NCI-H524 treated with DMSO at 0.1 percent for 48 hours (cell line): Measurements from ENCODE around the gene NKX2-1.

ENCODE experiments used
- DNase-seq: peaks from one replicate; lab custom pipeline; 2025; lab: John Stamatoyannopoulos, UW

NKX2-1 gene

DNA sequence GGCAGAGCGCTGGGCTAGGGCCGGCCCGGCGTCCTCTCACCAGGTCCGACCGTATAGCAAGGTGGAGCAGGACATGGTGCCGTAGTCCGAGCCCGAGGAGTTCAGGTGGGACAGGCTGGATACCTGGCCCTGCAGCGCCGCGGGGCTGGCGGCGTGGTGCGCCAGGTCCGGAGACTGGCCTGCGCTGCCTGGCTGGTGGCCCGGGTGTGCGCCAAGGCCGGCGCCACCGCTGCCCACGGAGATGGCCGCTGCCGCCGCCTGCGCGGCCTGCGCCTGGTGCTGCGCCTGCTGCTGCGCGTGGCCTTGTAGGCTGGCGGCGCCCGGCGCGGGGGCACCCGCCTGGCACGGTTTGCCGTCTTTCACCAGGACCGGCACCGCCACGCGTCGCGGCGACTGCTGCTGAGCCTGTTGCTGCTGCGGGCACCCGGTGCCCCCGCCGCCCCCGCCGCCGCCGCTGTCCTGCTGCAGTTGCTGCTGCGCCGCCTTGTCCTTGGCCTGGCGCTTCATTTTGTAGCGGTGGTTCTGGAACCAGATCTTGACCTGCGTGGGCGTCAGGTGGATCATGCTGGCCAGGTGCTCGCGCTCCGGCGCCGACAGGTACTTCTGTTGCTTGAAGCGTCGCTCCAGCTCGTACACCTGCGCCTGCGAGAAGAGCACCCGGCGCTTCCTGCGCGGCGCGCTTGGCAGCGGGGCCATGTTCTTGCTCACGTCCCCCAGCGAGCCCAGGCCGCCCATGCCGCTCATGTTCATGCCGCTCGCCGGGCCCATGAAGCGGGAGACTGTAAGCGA, 2.6 kb downstream of the NKX2-1 start:
- DNase-seq, result no peak

DNA sequence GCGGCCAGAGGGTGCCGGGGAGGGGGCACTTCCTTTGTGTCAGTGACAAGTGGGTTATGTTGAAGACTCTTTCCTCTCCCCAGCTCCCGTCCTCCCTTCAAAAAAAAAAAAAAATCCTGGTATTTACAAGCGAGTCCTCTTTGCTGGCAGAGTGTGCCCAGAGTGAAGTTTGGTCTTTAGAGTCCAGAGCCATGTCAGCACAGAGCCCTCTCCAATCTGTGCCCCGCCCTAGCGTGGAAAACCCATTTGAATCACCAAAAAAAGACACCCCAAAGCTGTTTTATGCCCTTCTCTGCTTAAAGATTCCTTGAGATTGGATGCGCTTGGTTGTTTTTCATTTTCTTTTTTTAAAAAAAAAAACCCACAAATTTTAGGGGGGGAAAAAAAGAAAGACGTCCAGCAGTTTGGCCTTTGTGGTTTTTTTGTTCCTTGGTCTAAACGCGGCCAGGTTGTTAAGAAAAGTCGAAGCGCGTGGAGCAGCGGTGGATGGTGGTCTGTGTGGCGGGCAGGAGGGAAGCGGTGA, 3.3 kb downstream of the NKX2-1 start:
- peak; percentile 46 for DNase-seq

DNA sequence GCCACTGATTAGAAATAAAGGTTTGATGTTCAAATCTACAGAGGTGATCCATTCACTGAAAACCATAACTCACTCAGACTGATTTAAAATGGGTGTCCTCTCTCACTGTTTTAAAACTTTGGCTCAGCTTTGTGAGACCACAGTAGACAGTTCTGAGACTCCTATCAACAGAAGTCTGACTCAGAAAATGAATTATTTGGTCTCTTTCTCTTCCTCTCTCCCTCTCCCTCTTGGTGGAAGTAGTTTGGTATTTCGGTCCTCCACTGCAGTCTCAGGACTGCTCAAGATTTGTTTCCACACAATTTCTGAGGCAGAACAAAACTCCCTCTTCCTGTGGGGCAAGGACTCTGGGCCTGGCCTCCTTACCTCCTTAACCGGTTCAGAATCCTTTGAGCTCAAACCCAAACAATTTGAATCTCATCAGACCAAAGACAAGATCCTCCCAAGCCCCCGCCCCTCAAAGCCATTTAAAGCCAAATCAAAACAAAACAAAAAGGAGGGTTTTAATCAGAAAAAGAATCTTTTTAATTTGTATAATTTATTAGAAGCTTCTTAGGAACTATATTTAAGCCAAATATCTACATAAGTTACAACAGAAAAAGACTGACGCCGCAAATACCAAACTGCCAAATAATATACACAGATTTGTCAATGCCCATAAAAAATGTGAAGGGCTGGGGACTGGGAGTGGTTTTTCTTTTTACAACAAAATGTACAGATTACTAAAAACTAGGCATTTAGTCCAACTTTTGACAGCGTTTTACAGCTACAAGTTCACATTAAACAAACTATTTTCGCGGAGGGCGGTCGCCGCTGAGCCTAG, 3.9 kb downstream of the NKX2-1 start:
- DNase-seq, result no peak

- DNase-seq, result peak; percentile 72
These were observed 4.9 kb downstream of the NKX2-1 start for GRCh38 chr14:36515105-36515593.

DNA sequence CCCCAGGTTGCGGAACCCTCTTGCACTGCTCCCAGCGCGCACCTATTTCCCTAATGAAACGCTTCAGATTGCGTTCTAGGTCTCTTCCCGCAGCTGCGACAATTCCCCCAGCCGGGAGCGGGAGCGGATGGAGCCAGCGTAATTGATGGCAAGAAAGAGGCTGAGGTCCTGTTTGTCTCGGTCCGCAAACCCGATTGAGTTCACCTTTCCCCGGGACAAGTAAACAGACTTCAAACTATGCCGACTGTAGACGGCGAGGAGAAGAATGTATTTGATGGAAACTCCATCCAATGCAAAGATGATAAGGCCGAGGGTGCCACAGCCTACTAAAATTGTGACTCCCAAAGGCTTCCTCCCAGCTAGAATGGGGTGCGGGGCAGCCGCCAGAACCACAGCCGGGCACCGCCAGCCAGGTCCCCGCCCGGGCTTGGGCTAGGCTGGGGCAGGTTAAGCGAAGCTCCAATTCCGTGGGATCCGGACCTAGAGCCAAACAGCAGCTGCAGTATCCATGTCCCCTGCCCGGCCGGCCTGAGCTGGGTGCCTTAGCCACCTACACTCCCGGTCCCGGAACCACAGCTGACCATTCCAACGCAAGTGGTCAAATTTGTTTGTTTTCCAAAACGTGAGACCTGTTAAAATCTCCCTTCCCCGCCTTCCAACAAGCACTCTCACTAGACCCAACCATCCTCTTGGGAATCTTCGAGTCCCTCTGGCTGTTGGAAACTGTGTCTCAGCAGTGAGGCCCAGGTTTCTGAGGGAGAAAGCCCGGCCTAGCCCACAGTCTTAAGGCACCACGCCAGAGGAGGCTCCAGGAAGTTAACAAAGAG, 5.5 kb downstream of the NKX2-1 start:
- no peak for DNase-seq

DNA sequence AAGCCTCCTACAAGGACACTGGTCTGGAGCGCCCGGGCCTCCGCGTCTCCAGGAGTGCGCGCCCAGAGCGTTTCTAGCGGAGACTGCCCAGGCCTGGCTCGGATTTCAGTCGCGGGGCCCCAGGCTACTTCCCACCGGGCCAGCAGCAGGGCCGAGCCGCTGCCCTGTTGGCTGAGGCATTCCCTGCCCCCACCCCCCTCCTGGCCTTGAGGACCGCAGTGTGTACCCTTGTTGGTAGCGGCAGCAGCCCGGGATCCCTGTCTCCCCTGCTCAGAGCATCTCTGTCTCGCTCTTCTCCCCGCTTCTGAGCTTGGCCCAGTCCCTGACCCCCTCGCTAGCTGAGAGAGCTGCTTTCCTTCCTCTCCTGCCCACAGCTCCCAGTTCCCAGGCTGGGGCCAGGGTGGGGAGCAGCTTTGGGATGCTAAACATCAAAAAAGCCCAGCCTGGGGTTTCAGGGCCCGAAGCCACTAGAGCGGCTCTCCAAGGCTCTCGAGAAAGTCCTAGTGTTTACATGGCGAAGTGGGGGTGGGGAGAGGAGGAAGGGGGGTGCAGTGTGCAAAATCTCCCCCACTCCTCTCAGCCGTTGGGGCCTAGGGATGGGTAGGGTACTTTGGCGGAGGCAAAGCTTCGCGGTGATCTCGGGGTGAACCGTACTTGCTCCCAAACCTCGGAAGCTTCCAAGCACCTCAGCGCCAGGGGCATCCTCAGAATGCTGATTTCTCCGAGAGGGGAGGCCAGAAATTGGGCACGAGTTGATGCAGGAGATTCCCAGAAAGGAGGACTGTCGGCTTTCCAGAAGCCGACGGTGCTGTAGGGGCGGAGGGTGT, 6.4 kb downstream of the NKX2-1 start:
- DNase-seq, result peak; percentile 51

GRCh38 chr14:36513012-36513420, 7.0 kb downstream of the NKX2-1 start:
- DNase-seq, result no peak

GRCh38 chr14:36512585-36513003, 7.4 kb downstream of the NKX2-1 start:
- DNase-seq, result no peak

GRCh38 chr14:36511981-36512584, 7.9 kb downstream of the NKX2-1 start:
- DNase-seq, result no peak

DNA sequence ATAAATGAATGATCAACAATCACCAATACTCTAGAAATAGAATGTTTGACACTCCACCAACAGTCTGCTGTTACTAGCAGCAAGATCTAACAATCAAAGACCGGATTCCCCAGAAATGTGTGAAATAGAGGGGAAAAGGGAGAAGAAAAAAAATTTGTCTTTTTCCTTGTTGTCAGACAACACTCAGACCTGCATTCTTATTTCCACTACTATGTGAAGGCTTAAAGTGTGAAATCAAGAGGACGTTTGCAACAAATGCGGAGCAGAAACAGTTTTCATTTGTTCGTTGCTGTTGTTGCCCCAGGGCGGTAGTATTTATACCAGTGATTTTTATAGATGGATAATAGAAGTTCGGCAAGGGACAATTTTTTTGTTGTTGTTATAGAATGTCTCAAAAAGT, 9.2 kb downstream of the NKX2-1 start:
- no peak for DNase-seq

- peak; percentile 99 for DNase-seq
These were observed 9.8 kb downstream of the NKX2-1 start for GRCh38 chr14:36510078-36510799.

GRCh38 chr14:36509069-36509917, 10.7 kb downstream of the NKX2-1 start:
- peak; percentile 72 for DNase-seq

DNA sequence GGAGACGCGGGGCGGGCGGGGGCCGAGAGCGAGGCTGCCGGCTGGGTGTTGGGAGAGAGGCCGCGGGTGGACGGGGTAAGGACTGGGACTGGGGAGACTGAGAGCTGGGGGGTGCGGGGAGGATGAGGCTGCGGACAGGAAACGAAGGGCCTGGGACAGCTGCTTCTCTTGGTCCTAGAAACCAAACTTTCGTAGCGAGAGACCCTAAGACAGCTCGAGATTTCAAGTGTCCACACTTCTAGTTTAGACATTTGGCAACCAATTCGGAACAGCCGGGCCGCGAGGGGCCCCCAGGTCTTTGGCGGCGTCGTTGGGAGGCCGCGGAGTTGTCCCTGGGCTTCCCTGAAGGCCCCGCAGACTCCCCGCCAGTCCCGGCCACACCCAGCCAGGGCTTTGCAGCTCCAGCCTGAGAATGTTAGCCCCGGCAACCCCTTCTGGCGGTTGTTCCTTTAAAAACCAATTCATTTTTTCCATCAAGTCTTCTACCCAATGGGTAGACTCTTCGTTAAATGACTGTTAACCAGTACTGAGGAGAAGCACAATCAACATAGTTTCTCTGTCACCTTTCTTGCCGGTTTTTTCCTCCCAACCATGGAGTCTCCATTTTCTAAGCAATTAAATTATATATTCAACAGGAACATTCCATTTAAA, 11.5 kb downstream of the NKX2-1 start:
- peak; percentile 48 for DNase-seq

GRCh38 chr14:36507847-36508417, 12.1 kb downstream of the NKX2-1 start:
- no peak for DNase-seq

DNA sequence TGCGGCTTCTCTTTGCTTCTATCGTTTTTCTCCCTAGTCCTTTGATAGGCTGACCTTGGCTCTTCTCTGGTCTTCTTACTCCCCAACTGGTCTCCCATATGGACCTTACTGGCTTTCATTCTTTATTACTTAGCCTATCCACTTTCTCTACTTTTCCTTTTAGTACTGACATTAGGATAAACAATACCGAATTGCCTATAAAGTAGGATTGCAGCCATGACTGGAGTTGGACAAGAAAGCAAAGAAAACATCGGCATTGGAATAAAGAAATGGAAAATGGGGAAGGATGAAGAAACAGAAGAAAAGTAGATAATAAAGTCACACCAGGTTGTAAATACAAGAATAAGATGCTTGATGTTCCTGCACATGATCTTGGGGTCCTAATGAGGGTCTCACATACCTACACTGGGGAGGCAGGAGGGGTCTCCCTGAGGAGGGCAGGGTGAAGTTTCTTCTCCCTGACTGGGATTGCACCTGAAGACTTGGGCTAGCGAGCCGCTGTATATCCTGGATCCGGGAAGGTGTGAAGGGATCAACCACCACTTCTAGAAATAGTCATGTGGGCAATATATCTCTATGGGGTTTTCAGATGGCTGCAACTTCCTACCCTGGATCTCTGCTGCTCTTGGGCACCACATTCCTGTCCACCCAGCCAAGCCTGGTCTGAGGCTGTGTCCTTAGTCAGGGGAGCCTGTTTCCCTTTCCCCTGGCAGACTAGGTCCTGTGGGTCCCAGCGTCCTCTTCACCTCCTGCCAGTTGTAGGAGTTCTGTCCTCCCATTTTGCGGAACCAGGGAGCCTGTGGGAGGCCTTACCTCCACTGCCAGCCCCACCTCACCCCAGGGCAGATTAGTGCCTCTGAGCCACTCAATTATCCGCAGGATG, 13.1 kb downstream of the NKX2-1 start:
- DNase-seq, result peak; percentile 61

DNA sequence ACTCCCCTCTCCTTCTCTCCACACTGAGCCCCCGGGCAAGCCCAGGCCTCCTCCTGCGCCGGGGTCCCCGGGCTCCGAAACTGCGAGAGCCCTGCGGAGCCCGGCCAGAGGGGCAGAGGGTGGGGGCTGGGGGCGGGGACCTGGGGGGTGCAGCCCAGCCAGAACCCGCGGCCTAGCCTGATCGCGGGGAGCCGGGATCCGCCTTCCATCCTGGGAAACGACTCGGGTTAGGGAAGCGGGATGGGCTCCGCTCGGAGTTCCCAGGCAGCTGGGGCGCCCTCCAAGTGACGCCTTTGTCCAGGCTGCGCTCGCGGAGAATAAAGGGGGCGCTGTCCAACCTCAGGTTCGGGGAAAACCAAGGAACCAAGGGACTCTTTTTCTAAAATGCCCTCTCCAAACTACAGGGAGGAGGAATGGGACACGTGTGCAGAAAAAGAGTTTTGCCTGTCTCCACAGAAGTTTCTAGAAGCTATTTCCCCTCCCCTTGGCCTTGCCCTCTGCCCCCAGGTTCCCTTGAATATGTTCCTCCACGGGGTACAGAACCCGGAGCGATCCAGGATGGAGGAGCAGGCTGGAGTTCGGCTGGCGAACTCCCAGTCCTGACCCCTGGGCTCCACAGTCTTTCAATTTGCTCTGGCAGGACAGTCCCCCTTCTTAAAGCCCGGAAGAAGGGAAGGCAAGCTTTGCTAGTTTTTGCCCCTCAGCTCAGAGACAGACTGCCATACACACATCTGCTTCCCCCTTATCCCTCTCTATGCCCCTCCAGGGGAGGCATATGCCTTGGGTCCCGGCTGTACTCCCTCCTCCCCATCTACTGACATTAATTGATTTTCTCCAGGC, 13.9 kb downstream of the NKX2-1 start:
- peak; percentile 75 for DNase-seq
